ENCODE measurements around the gene VPS26B.

DNA sequence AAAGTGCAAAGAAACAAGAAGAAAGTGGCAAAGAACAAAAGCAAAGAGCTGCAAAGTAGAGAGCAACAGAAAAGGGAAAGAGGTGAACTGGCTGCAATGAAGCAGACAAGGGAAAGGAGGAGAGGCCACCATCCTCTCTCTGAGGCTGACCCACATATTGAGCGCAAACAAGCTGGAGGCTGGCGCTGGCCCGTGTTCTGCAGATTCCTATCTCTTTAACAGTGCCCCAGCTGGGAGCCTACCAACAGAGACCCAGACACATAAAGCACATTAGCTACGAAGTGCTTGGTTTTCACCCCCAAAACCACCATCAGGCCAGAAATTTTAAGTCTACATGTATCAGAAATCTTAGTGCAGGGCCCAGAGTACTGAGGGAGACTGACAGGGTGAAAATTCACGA lies 18.3 kb upstream of the VPS26B start:
- TF ChIP-seq CTCF (IDR thresholded peaks at IDR 0.05; ENCODE audit: poor library complexity) (no peak), EZH2phosphoT487 (IDR thresholded peaks at IDR 0.05; ENCODE audit: low read depth, severe bottlenecking, unreplicated experiment) (no peak), EZH2 (IDR thresholded peaks at IDR 0.05; ENCODE audit: borderline replicate concordance) (no peak)
